Measurements from ENCODE around the gene GIT2.
A peak's percentile ranks its signal among the peaks of the same experiment; 100 is the strongest.
"Not testable (repeated sequence)": the region's sequence is repeated elsewhere in the genome, so short reads cannot be mapped to it uniquely, and the experiment has no call there.

The GIT2 gene

GRCh38 chr12:109896188-109896587, 100.0 kb downstream of the GIT2 start:
- no peak overlapping the region for H3K4me3 ChIP-seq (ENCODE audit: low read depth in 1 of 2, low read length in 1 of 2)
- H3K27ac ChIP-seq: no peak overlapping the region
- H3K4me1 ChIP-seq (ENCODE audit: control insufficient read depth in 1 of 2, insufficient read depth in 1 of 2, low read depth in 1 of 2, low read length in 1 of 2): peaks cover 21 to 38% of the 10 kb centered on the region in 2 experiments
- no peaks in the 10 kb centered on the region for H3K27me3 ChIP-seq
- H3K9me3 ChIP-seq: no peaks in the 10 kb centered on the region
- H3K36me3 ChIP-seq: no peaks in the 10 kb centered on the region
- TF ChIP-seq CTCF (IDR thresholded peaks at IDR 0.05): no peak

GRCh38 chr12:109894939-109895338, 101.2 kb downstream of the GIT2 start:
- Histone ChIP-seq H3K4me1 (ENCODE audit: control insufficient read depth in 1 of 2, insufficient read depth in 1 of 2, low read depth in 1 of 2, low read length in 1 of 2) (peaks cover 14 to 30% of the 10 kb centered on the region in 2 experiments), H3K9me3 (no peaks in the 10 kb centered on the region), H3K36me3 (no peaks in the 10 kb centered on the region), H3K27me3 (no peaks in the 10 kb centered on the region), H3K4me3 (ENCODE audit: low read depth in 1 of 2, low read length in 1 of 2) (no peak overlapping the region), H3K27ac (no peak overlapping the region)
- TF ChIP-seq CTCF (IDR thresholded peaks at IDR 0.05): no peak

- H3K4me3 ChIP-seq (ENCODE audit: low read depth in 1 of 2, low read length in 1 of 2): no peak overlapping the region
- H3K9me3 ChIP-seq: no peaks in the 10 kb centered on the region
- no peak for TF ChIP-seq CTCF (IDR thresholded peaks at IDR 0.05)
- H3K36me3 ChIP-seq: no peaks in the 10 kb centered on the region
- H3K4me1 ChIP-seq (ENCODE audit: control insufficient read depth in 1 of 2, insufficient read depth in 1 of 2, low read depth in 1 of 2, low read length in 1 of 2): peaks cover 24 to 37% of the 10 kb centered on the region in 2 experiments
- peak overlapping the region; percentile 75 for H3K27ac ChIP-seq
- no peaks in the 10 kb centered on the region for H3K27me3 ChIP-seq
These were observed 102.7 kb downstream of the GIT2 start for GRCh38 chr12:109893261-109893995.

- H3K36me3 ChIP-seq: no peaks in the 10 kb centered on the region
- no peaks in the 10 kb centered on the region for H3K27me3 ChIP-seq
- peak overlapping the region; percentile 75 for H3K27ac ChIP-seq
- H3K4me1 ChIP-seq (ENCODE audit: control insufficient read depth in 1 of 2, insufficient read depth in 1 of 2, low read depth in 1 of 2, low read length in 1 of 2): peaks cover 31 to 44% of the 10 kb centered on the region in 2 experiments
- no peak overlapping the region for H3K4me3 ChIP-seq (ENCODE audit: low read depth in 1 of 2, low read length in 1 of 2)
- no peak for TF ChIP-seq CTCF (IDR thresholded peaks at IDR 0.05)
- no peaks in the 10 kb centered on the region for H3K9me3 ChIP-seq
These were observed 103.4 kb downstream of the GIT2 start for GRCh38 chr12:109892748-109893147.

GRCh38 chr12:109892165-109892715, 103.9 kb downstream of the GIT2 start:
- no peaks in the 10 kb centered on the region for H3K36me3 ChIP-seq
- peaks cover 36 to 49% of the 10 kb centered on the region in 2 experiments for H3K4me1 ChIP-seq (ENCODE audit: control insufficient read depth in 1 of 2, insufficient read depth in 1 of 2, low read depth in 1 of 2, low read length in 1 of 2)
- H3K27me3 ChIP-seq: no peaks in the 10 kb centered on the region
- H3K27ac ChIP-seq: peak overlapping the region; percentile 75
- H3K9me3 ChIP-seq: no peaks in the 10 kb centered on the region
- no peak for TF ChIP-seq CTCF (IDR thresholded peaks at IDR 0.05)
- H3K4me3 ChIP-seq (ENCODE audit: low read depth in 1 of 2, low read length in 1 of 2): no peak overlapping the region

GRCh38 chr12:109891731-109892130, 104.4 kb downstream of the GIT2 start:
- H3K27me3 ChIP-seq; H3K36me3 ChIP-seq; H3K9me3 ChIP-seq; H3K27ac ChIP-seq; H3K4me3 ChIP-seq (ENCODE audit: low read depth in 1 of 2, low read length in 1 of 2): not testable (repeated sequence)
- H3K4me1 ChIP-seq (ENCODE audit: control insufficient read depth in 1 of 2, insufficient read depth in 1 of 2, low read depth in 1 of 2, low read length in 1 of 2): peaks cover 41 to 54% of the 10 kb centered on the region in 2 experiments

Data from neutrophil (primary cell).